ENCODE measurements around the gene PSMC3.

The PSMC3 gene

GRCh38 chr11:47413351-47413750 is 12.9 kb downstream of the PSMC3 start:
- DNase-seq (ENCODE audit: low read depth in 2 of 2) = no peak

- peak; percentile 29 to 54 for DNase-seq (ENCODE audit: low read depth in 2 of 2)
These were observed 14.1 kb downstream of the PSMC3 start for GRCh38 chr11:47411884-47412746.

GRCh38 chr11:47410370-47411264 is 15.6 kb downstream of the PSMC3 start:
- no peak for DNase-seq (ENCODE audit: low read depth in 2 of 2)

GRCh38 chr11:47409440-47410369 is 16.5 kb downstream of the PSMC3 start:
- no peak for DNase-seq (ENCODE audit: low read depth in 2 of 2)

- DNase-seq (ENCODE audit: low read depth in 2 of 2) = no peak
These were observed 17.4 kb downstream of the PSMC3 start for GRCh38 chr11:47408598-47409439.

- peak; percentile 88 to 89 for DNase-seq (ENCODE audit: low read depth in 2 of 2)
These were observed 18.3 kb downstream of the PSMC3 start, which contains the start of gene SLC39A13 for GRCh38 chr11:47407746-47408590. Gene SLC39A13 (plus strand): TSS chr11:47408590. CDS start chr11:47410095, 1,505 bp downstream.

GRCh38 chr11:47406896-47407745 is 19.1 kb downstream of the PSMC3 start:
- no peak for DNase-seq (ENCODE audit: low read depth in 2 of 2)

- DNase-seq (ENCODE audit: low read depth in 2 of 2) = no peak
These were observed 22.7 kb downstream of the PSMC3 start for GRCh38 chr11:47403571-47403970.

- no peak for DNase-seq (ENCODE audit: low read depth in 2 of 2)
These were observed 23.1 kb downstream of the PSMC3 start for GRCh38 chr11:47403135-47403534.

GRCh38 chr11:47400768-47401279 is 25.4 kb downstream of the PSMC3 start:
- no peak for DNase-seq (ENCODE audit: low read depth in 2 of 2)

GRCh38 chr11:47399860-47400767 is 26.1 kb downstream of the PSMC3 start:
- DNase-seq (ENCODE audit: low read depth in 2 of 2) = no peak

- DNase-seq (ENCODE audit: low read depth in 2 of 2) = no peak
These were observed 27.7 kb downstream of the PSMC3 start for GRCh38 chr11:47398551-47398950.

GRCh38 chr11:47398011-47398410 is 28.2 kb downstream of the PSMC3 start:
- DNase-seq (ENCODE audit: low read depth in 2 of 2) = no peak

GRCh38 chr11:47396049-47396320 is 30.3 kb downstream of the PSMC3 start:
- DNase-seq (ENCODE audit: low read depth in 2 of 2) = no peak

- no peak for DNase-seq (ENCODE audit: low read depth in 2 of 2)
These were observed 30.8 kb downstream of the PSMC3 start for GRCh38 chr11:47395223-47396048.

- DNase-seq (ENCODE audit: low read depth in 2 of 2) = peak; percentile 41 to 42
These were observed 31.7 kb downstream of the PSMC3 start for GRCh38 chr11:47394322-47395222.
